ENCODE measurements around the gene NNAT.
"Not testable (repeated sequence)": the region's sequence is repeated elsewhere in the genome, so short reads cannot be mapped to it uniquely, and the experiment has no call there.

- not testable (repeated sequence) for TF ChIP-seq CTCF (IDR thresholded peaks at IDR 0.05; ENCODE audit: insufficient read depth, low read length); GABPA (IDR thresholded peaks at IDR 0.05; ENCODE audit: low read depth); POLR2AphosphoS5 (IDR thresholded peaks at IDR 0.05; ENCODE audit: low read depth)
Measured at GRCh38 chr20:37472435-37472834, 48.6 kb upstream of the NNAT start.

Data from HL-60 (cell line).